ENCODE results near the gene THAP2. TPM values are rescaled to one million over a fixed set of nuclear protein-coding genes. Genes with fewer than 3 reads are reported as not detected.

The THAP2 gene
- total and polyA plus RNA-seq, 4 experiments from 2014 or later = 6.3 to 14.0 (median 11.8) TPM

- H3K36me3 ChIP-seq (ENCODE audit: insufficient read depth, low read length) = peaks cover 62% of the 10 kb centered on the region
- no peak overlapping the region for H3K4me3 ChIP-seq (ENCODE audit: low read length in 2 of 2)
- CTCF ChIA-PET (ENCODE audit: partially characterized antibody) = interaction anchor here (1.0 to 3.5 kb wide), 26 partner anchors 9 to 1757 kb away, joined by 3 to 42 read pairs (median 6); partner anchors contain the start of genes RAB21, TBC1D15, THAP2 and TMEM19
- no peaks in the 10 kb centered on the region for H3K27me3 ChIP-seq (ENCODE audit: insufficient read depth, low read length)
- peak overlapping the region; percentile 25 to 94 (median 83) for H3K27ac Mint-ChIP-seq
- no peak overlapping the region for H3K27ac ChIP-seq (ENCODE audit: low read depth, low read length)
- H3K4me3 Mint-ChIP-seq = no peak overlapping the region
- POLR2A ChIA-PET (ENCODE audit: partially characterized antibody) = interaction anchor here (0.9 to 1.1 kb wide), 4 partner anchors 26 to 118 kb away, joined by 3 to 6 read pairs (median 5); partner anchors contain the start of genes RAB21, TMEM19 and ZFC3H1
- no peaks in the 10 kb centered on the region for H3K9me3 ChIP-seq (ENCODE audit: control insufficient read depth in 1 of 2, low read length in 2 of 2)
- intact Hi-C loops (cut with micrococcal nuclease) = loop anchor here (1.0 to 2.0 kb wide), 3 partner anchors 26 to 221 kb away; partner anchors contain the start of gene ZFC3H1
- no peaks in the 10 kb centered on the region for H3K9me3 Mint-ChIP-seq
- peaks cover 37 to 76% of the 10 kb centered on the region in 2 donors for H3K36me3 Mint-ChIP-seq
- no peaks in the 10 kb centered on the region for H3K27me3 Mint-ChIP-seq
- no peaks in the 10 kb centered on the region for H3K4me1 ChIP-seq (ENCODE audit: insufficient read depth, low read length)
- peaks cover 6 to 17% (median 9%) of the 10 kb centered on the region in 4 donors for H3K4me1 Mint-ChIP-seq
- peak in 4 of 5 donors; percentile 52 to 59 (median 53) for DNase-seq
These were observed 27.4 kb upstream of the THAP2 start for GRCh38 chr12:71636704-71637115.

GRCh38 chr12:71638499-71638898 is 25.6 kb upstream of the THAP2 start:
- ChIA-PET CTCF (ENCODE audit: partially characterized antibody) (interaction anchor here (0.8 to 3.5 kb wide), 7 partner anchors 7 to 1760 kb away, joined by 3 to 42 read pairs (median 6); partner anchors contain the start of genes THAP2 and ZFC3H1), POLR2A (ENCODE audit: partially characterized antibody) (no interaction called here)
- peaks cover 12 to 30% (median 13%) of the 10 kb centered on the region in 4 donors for H3K4me1 Mint-ChIP-seq
- no peak overlapping the region for H3K4me3 Mint-ChIP-seq
- Histone ChIP-seq H3K4me3 (ENCODE audit: low read length in 2 of 2) (no peak overlapping the region), H3K27ac (ENCODE audit: low read depth, low read length) (no peak overlapping the region), H3K4me1 (ENCODE audit: insufficient read depth, low read length) (no peaks in the 10 kb centered on the region), H3K27me3 (ENCODE audit: insufficient read depth, low read length) (no peaks in the 10 kb centered on the region), H3K36me3 (ENCODE audit: insufficient read depth, low read length) (peaks cover 54% of the 10 kb centered on the region), H3K9me3 (ENCODE audit: control insufficient read depth in 1 of 2, low read length in 2 of 2) (no peaks in the 10 kb centered on the region)
- no peak for DNase-seq
- intact Hi-C loops (cut with micrococcal nuclease) = no loop called here
- H3K36me3 Mint-ChIP-seq = peaks cover 33 to 72% of the 10 kb centered on the region in 2 donors
- no peaks in the 10 kb centered on the region for H3K9me3 Mint-ChIP-seq
- H3K27me3 Mint-ChIP-seq = no peaks in the 10 kb centered on the region
- H3K27ac Mint-ChIP-seq = peak overlapping the region in 6 of 7 donors; percentile 6 to 59 (median 50)

GRCh38 chr12:71639341-71639760 is 24.8 kb upstream of the THAP2 start:
- intact Hi-C loops (cut with micrococcal nuclease) = no loop called here
- peaks cover 37 to 74% of the 10 kb centered on the region in 2 donors for H3K36me3 Mint-ChIP-seq
- H3K27me3 Mint-ChIP-seq = no peaks in the 10 kb centered on the region
- H3K27ac Mint-ChIP-seq = peak overlapping the region; percentile 20 to 78 (median 38)
- no peaks in the 10 kb centered on the region for H3K27me3 ChIP-seq (ENCODE audit: insufficient read depth, low read length)
- H3K27ac ChIP-seq (ENCODE audit: low read depth, low read length) = no peak overlapping the region
- H3K4me3 ChIP-seq (ENCODE audit: low read length in 2 of 2) = no peak overlapping the region
- DNase-seq = no peak
- peaks cover 14 to 34% (median 15%) of the 10 kb centered on the region in 4 donors for H3K4me1 Mint-ChIP-seq
- H3K36me3 ChIP-seq (ENCODE audit: insufficient read depth, low read length) = peaks cover 52% of the 10 kb centered on the region
- H3K4me3 Mint-ChIP-seq = no peak overlapping the region
- no peaks in the 10 kb centered on the region for H3K4me1 ChIP-seq (ENCODE audit: insufficient read depth, low read length)
- H3K9me3 Mint-ChIP-seq = no peaks in the 10 kb centered on the region
- CTCF ChIA-PET (ENCODE audit: partially characterized antibody) = interaction anchor here (0.7 to 1.2 kb wide), 2 partner anchors 107 to 207 kb away, joined by 3 to 4 read pairs; no protein-coding TSS in a partner anchor
- H3K9me3 ChIP-seq (ENCODE audit: control insufficient read depth in 1 of 2, low read length in 2 of 2) = no peaks in the 10 kb centered on the region
- POLR2A ChIA-PET (ENCODE audit: partially characterized antibody) = no interaction called here

- H3K9me3 ChIP-seq (ENCODE audit: control insufficient read depth in 1 of 2, low read length in 2 of 2) = no peaks in the 10 kb centered on the region
- intact Hi-C loops (cut with micrococcal nuclease) = no loop called here
- CTCF ChIA-PET (ENCODE audit: partially characterized antibody) = interaction anchor here (0.8 to 1.2 kb wide), 2 partner anchors 11 to 106 kb away, joined by 3 read pairs; no protein-coding TSS in a partner anchor
- no peaks in the 10 kb centered on the region for H3K27me3 ChIP-seq (ENCODE audit: insufficient read depth, low read length)
- H3K27ac Mint-ChIP-seq = no peak overlapping the region
- H3K4me1 Mint-ChIP-seq = peaks cover 16 to 38% (median 18%) of the 10 kb centered on the region in 4 donors
- no peak overlapping the region for H3K4me3 Mint-ChIP-seq
- no peaks in the 10 kb centered on the region for H3K4me1 ChIP-seq (ENCODE audit: insufficient read depth, low read length)
- peaks cover 50% of the 10 kb centered on the region for H3K36me3 ChIP-seq (ENCODE audit: insufficient read depth, low read length)
- H3K27me3 Mint-ChIP-seq = no peaks in the 10 kb centered on the region
- H3K27ac ChIP-seq (ENCODE audit: low read depth, low read length) = peak overlapping the region; percentile 6
- H3K36me3 Mint-ChIP-seq = peaks cover 36 to 71% of the 10 kb centered on the region in 2 donors
- POLR2A ChIA-PET (ENCODE audit: partially characterized antibody) = no interaction called here
- H3K9me3 Mint-ChIP-seq = no peaks in the 10 kb centered on the region
- no peak for DNase-seq
- H3K4me3 ChIP-seq (ENCODE audit: low read length in 2 of 2) = no peak overlapping the region
These were observed 23.8 kb upstream of the THAP2 start for GRCh38 chr12:71640316-71640715.

- Mint-ChIP-seq H3K36me3 (peaks cover 35 to 71% of the 10 kb centered on the region in 2 donors), H3K4me1 (peaks cover 15 to 38% (median 18%) of the 10 kb centered on the region in 4 donors)
These were observed 22.7 kb upstream of the THAP2 start for GRCh38 chr12:71641390-71641789.

GRCh38 chr12:71642264-71642663 is 21.8 kb upstream of the THAP2 start:
- H3K9me3 ChIP-seq (ENCODE audit: control insufficient read depth in 1 of 2, low read length in 2 of 2) = no peaks in the 10 kb centered on the region
- no peak for DNase-seq
- intact Hi-C loops (cut with micrococcal nuclease) = no loop called here
- Mint-ChIP-seq H3K4me3 (no peak overlapping the region), H3K9me3 (no peaks in the 10 kb centered on the region), H3K27me3 (no peaks in the 10 kb centered on the region), H3K4me1 (peaks cover 12 to 39% (median 17%) of the 10 kb centered on the region in 4 donors), H3K27ac (peak overlapping the region in 6 of 7 donors; percentile 20 to 75 (median 40)), H3K36me3 (peaks cover 36 to 75% of the 10 kb centered on the region in 2 donors)
- no peaks in the 10 kb centered on the region for H3K4me1 ChIP-seq (ENCODE audit: insufficient read depth, low read length)
- H3K27ac ChIP-seq (ENCODE audit: low read depth, low read length) = peak overlapping the region; percentile 28
- POLR2A ChIA-PET (ENCODE audit: partially characterized antibody) = interaction anchor here (0.9 to 1.1 kb wide), 2 partner anchors 43 to 105 kb away, joined by 3 read pairs; no protein-coding TSS in a partner anchor
- H3K36me3 ChIP-seq (ENCODE audit: insufficient read depth, low read length) = peaks cover 52% of the 10 kb centered on the region
- CTCF ChIA-PET (ENCODE audit: partially characterized antibody) = interaction anchor here (1.0 to 1.7 kb wide), 3 partner anchors 8 to 105 kb away, joined by 5 to 7 read pairs (median 6); partner anchors contain the start of gene ZFC3H1
- H3K4me3 ChIP-seq (ENCODE audit: low read length in 2 of 2) = no peak overlapping the region
- no peaks in the 10 kb centered on the region for H3K27me3 ChIP-seq (ENCODE audit: insufficient read depth, low read length)

More at GRCh38 chr12:71641390-71641789, 22.7 kb upstream of the THAP2 start:
- Histone ChIP-seq H3K4me3 (ENCODE audit: low read length in 2 of 2) (no peak overlapping the region), H3K27me3 (ENCODE audit: insufficient read depth, low read length) (no peaks in the 10 kb centered on the region), H3K4me1 (ENCODE audit: insufficient read depth, low read length) (no peaks in the 10 kb centered on the region), H3K27ac (ENCODE audit: low read depth, low read length) (no peak overlapping the region), H3K36me3 (ENCODE audit: insufficient read depth, low read length) (peaks cover 44% of the 10 kb centered on the region), H3K9me3 (ENCODE audit: control insufficient read depth in 1 of 2, low read length in 2 of 2) (no peaks in the 10 kb centered on the region)
- CTCF ChIA-PET (ENCODE audit: partially characterized antibody) = no interaction called here
- Mint-ChIP-seq H3K27ac (peak overlapping the region in 5 of 7 donors; percentile 30 to 72 (median 45)), H3K4me3 (no peak overlapping the region), H3K27me3 (no peaks in the 10 kb centered on the region), H3K9me3 (no peaks in the 10 kb centered on the region)
- DNase-seq = no peak
- POLR2A ChIA-PET (ENCODE audit: partially characterized antibody) = no interaction called here
- intact Hi-C loops (cut with micrococcal nuclease) = no loop called here

- ChIA-PET POLR2A (ENCODE audit: partially characterized antibody) (interaction anchor here (1.6 to 3.1 kb wide), 2 partner anchors 18 to 40 kb away, joined by 3 to 12 read pairs; partner anchors contain the start of genes THAP2 and ZFC3H1), CTCF (ENCODE audit: partially characterized antibody) (interaction anchor here (1.2 to 3.0 kb wide), 5 partner anchors 8 to 102 kb away, joined by 3 to 32 read pairs (median 4); no protein-coding TSS in a partner anchor)
- Mint-ChIP-seq H3K27me3 (no peaks in the 10 kb centered on the region), H3K4me3 (no peak overlapping the region), H3K36me3 (peaks cover 36 to 67% of the 10 kb centered on the region in 2 donors), H3K27ac (peak overlapping the region in 3 of 7 donors; percentile 52 to 78 (median 68)), H3K9me3 (no peaks in the 10 kb centered on the region), H3K4me1 (peaks cover 16 to 47% (median 27%) of the 10 kb centered on the region in 4 donors)
- Histone ChIP-seq H3K9me3 (ENCODE audit: control insufficient read depth in 1 of 2, low read length in 2 of 2) (no peaks in the 10 kb centered on the region), H3K4me3 (ENCODE audit: low read length in 2 of 2) (no peak overlapping the region), H3K27ac (ENCODE audit: low read depth, low read length) (no peak overlapping the region), H3K36me3 (ENCODE audit: insufficient read depth, low read length) (peaks cover 47% of the 10 kb centered on the region), H3K27me3 (ENCODE audit: insufficient read depth, low read length) (no peaks in the 10 kb centered on the region), H3K4me1 (ENCODE audit: insufficient read depth, low read length) (peaks cover 12% of the 10 kb centered on the region)
- DNase-seq = no peak
- intact Hi-C loops (cut with micrococcal nuclease) = loop anchor here (5.0 kb wide), 1 partner anchor 33 kb away; no protein-coding TSS in a partner anchor
These were observed 18.8 kb upstream of the THAP2 start for GRCh38 chr12:71645268-71645667.

Measured in CD4-positive, alpha-beta memory T cell (primary cell).